ENCODE results near the gene PARP9.

PARP9 gene

DNA sequence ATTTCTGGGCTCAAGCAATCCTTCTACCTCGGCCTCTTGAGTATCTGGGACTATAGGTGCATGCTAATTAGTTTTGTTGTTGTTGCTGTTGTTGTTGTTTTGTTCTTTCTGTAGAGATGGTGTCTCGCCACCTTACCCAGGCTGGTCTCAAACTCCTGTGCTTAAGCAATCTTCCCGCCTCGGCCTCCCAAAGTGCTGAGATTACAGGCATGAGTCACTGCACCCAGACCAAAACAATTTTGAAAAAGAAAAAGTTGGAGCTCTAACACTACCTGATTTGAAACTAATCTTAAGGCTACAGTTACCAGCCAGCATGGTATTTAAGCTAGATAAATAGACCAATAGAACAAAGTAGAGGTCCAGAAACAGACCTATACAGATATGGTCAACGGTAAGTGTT lies 79.1 kb downstream of the PARP9 start:
- DNase-seq (ENCODE audit: low spot score): no peak

DNA sequence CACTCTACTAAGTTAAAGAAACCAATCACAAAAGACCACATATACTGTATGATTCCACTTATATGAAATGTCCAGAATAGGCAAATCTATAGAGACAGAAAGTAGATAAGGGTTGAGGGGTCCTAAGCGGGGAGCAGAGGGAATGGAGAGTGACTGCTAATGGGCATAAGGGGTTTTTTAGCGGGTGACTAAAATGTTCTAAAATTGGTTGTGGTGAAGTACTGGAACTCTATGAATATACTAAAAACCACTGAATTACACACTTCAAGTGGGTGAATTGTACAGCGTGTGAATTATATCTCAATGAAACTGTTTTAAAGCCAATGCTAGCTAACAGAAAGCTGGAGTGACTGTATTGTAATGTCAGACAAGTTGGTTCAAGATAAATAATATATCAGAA lies 82.7 kb downstream of the PARP9 start:
- no peak for DNase-seq (ENCODE audit: low spot score)
